ENCODE results near the gene SLC39A13. TPM values are rescaled to one million over a fixed set of nuclear protein-coding genes. Genes with fewer than 3 reads are reported as not detected.

Gene SLC39A13
- total RNA-seq, 2 experiments from 2014 or later, result 36.6 to 39.2 TPM

- no peaks in the 10 kb centered on the region for H3K27me3 Mint-ChIP-seq
- no peaks in the 10 kb centered on the region for H3K9me3 Mint-ChIP-seq
- ATAC-seq (ENCODE audit: poor library complexity) (no peak), DNase-seq (peak in 1 of 14 experiments; percentile 14)
- intact Hi-C loops (cut with DNase I, micrococcal nuclease), result no loop called here
- peaks cover 72% of the 10 kb centered on the region for H3K36me3 ChIP-seq (ENCODE audit: insufficient read depth, low read length)
- H3K9me3 ChIP-seq (ENCODE audit: control insufficient read depth in 1 of 2, insufficient read depth in 1 of 2, low read length in 2 of 2), result no peaks in the 10 kb centered on the region
- H3K4me1 ChIP-seq (ENCODE audit: insufficient read depth, low read length), result no peaks in the 10 kb centered on the region
- H3K4me1 Mint-ChIP-seq (ENCODE audit: low read depth), result no peaks in the 10 kb centered on the region
- ChIA-PET CTCF (interaction anchor here (1.3 kb wide), 1 partner anchor 43 kb away, joined by 3 read pairs; no protein-coding TSS in a partner anchor), POLR2A (interaction anchor here (0.6 to 1.5 kb wide), 3 partner anchors 9 to 856 kb away, joined by 3 read pairs; partner anchors contain the start of gene SLC39A13)
- H3K27me3 ChIP-seq (ENCODE audit: control insufficient read depth in 1 of 2, insufficient read depth in 2 of 2, low read length in 2 of 2), result no peaks in the 10 kb centered on the region
- H3K27ac ChIP-seq (ENCODE audit: low read depth in 1 of 2, low read length in 2 of 2), result no peak overlapping the region
- peaks cover 75% of the 10 kb centered on the region for H3K36me3 Mint-ChIP-seq (ENCODE audit: low read depth)
- H3K4me3 ChIP-seq (ENCODE audit: low read length), result no peak overlapping the region
- no peak overlapping the region for H3K27ac Mint-ChIP-seq
- no peak for TF ChIP-seq CTCF (IDR thresholded peaks at IDR 0.05)
- no peak overlapping the region for H3K4me3 Mint-ChIP-seq
Measured at GRCh38 chr11:47417712-47418111, 9.3 kb downstream of the SLC39A13 start.

- no peak overlapping the region for H3K4me3 ChIP-seq (ENCODE audit: low read length)
- Mint-ChIP-seq H3K4me3 (no peak overlapping the region), H3K27me3 (no peaks in the 10 kb centered on the region), H3K9me3 (no peaks in the 10 kb centered on the region), H3K36me3 (ENCODE audit: low read depth) (peaks cover 81% of the 10 kb centered on the region), H3K4me1 (ENCODE audit: low read depth) (no peaks in the 10 kb centered on the region), H3K27ac (no peak overlapping the region)
- intact Hi-C loops (cut with DNase I, micrococcal nuclease), result no loop called here
- H3K27me3 ChIP-seq (ENCODE audit: control insufficient read depth in 1 of 2, insufficient read depth in 2 of 2, low read length in 2 of 2), result no peaks in the 10 kb centered on the region
- POLR2A ChIA-PET, result interaction anchor here (1.5 kb wide), 1 partner anchor 8 kb away, joined by 3 read pairs; no protein-coding TSS in a partner anchor
- H3K9me3 ChIP-seq (ENCODE audit: control insufficient read depth in 1 of 2, insufficient read depth in 1 of 2, low read length in 2 of 2), result no peaks in the 10 kb centered on the region
- DNase-seq (no peak), ATAC-seq (ENCODE audit: poor library complexity) (no peak)
- no peaks in the 10 kb centered on the region for H3K4me1 ChIP-seq (ENCODE audit: insufficient read depth, low read length)
- CTCF ChIA-PET, result interaction anchor here (1.3 kb wide), 1 partner anchor 44 kb away, joined by 3 read pairs; no protein-coding TSS in a partner anchor
- peaks cover 76% of the 10 kb centered on the region for H3K36me3 ChIP-seq (ENCODE audit: insufficient read depth, low read length)
- no peak for TF ChIP-seq CTCF (IDR thresholded peaks at IDR 0.05)
- no peak overlapping the region for H3K27ac ChIP-seq (ENCODE audit: low read depth in 1 of 2, low read length in 2 of 2)
Measured at GRCh38 chr11:47418454-47419259, 10.3 kb downstream of the SLC39A13 start.

- ATAC-seq (ENCODE audit: poor library complexity), result no peak
- peaks cover 55% of the 10 kb centered on the region for H3K36me3 Mint-ChIP-seq (ENCODE audit: low read depth)
- no peak for TF ChIP-seq CTCF (IDR thresholded peaks at IDR 0.05)
Measured at GRCh38 chr11:47425611-47426010, 17.2 kb downstream of the SLC39A13 start.

More at GRCh38 chr11:47425611-47426010, 17.2 kb downstream of the SLC39A13 start:
- H3K27me3 ChIP-seq (ENCODE audit: control insufficient read depth in 1 of 2, insufficient read depth in 2 of 2, low read length in 2 of 2), result no peaks in the 10 kb centered on the region
- ChIA-PET CTCF (interaction anchor here (1.5 to 2.2 kb wide), 2 partner anchors 52 to 127 kb away, joined by 3 to 5 read pairs; partner anchors contain the start of gene CELF1), POLR2A (interaction anchor here (0.6 to 2.1 kb wide), 5 partner anchors 10 to 570 kb away, joined by 3 to 14 read pairs (median 5); partner anchors contain the start of gene SLC39A13)
- H3K4me1 ChIP-seq (ENCODE audit: insufficient read depth, low read length), result peaks cover 30% of the 10 kb centered on the region
- peaks cover 35% of the 10 kb centered on the region for H3K36me3 ChIP-seq (ENCODE audit: insufficient read depth, low read length)
- peak in 1 of 14 experiments; percentile 22 for DNase-seq
- Mint-ChIP-seq H3K4me1 (ENCODE audit: low read depth) (peaks cover 25% of the 10 kb centered on the region), H3K9me3 (no peaks in the 10 kb centered on the region), H3K4me3 (peak overlapping the region; percentile 100), H3K27me3 (no peaks in the 10 kb centered on the region), H3K27ac (peak overlapping the region; percentile 90)
- H3K9me3 ChIP-seq (ENCODE audit: control insufficient read depth in 1 of 2, insufficient read depth in 1 of 2, low read length in 2 of 2), result no peaks in the 10 kb centered on the region
- peak overlapping the region; percentile 84 for H3K27ac ChIP-seq (ENCODE audit: low read depth in 1 of 2, low read length in 2 of 2)
- intact Hi-C loops (cut with DNase I, micrococcal nuclease), result loop anchor here (1.0 to 10.0 kb wide), 8 partner anchors 16 to 1311 kb away; partner anchors contain the start of genes ARFGAP2 (in 2 of the 2), ARHGAP1 (in 1 of the 2), CELF1 (in 1 of the 2) and CKAP5 (in 1 of the 2)
- peak overlapping the region; percentile 100 for H3K4me3 ChIP-seq (ENCODE audit: low read length)

Measured in CD4-positive, alpha-beta T cell (primary cell).